LoVo (cell line): Measurements from ENCODE around the gene SETD5.
"Not testable (repeated sequence)": the region's sequence is repeated elsewhere in the genome, so short reads cannot be mapped to it uniquely, and the experiment has no call there.

Experiments
- DNase-seq: peaks from one replicate; pipeline ENCODE4 v3.0.0-alpha.2; 2016; ENCODE audit warnings: low spot score

SETD5 gene

GRCh38 chr3:9455596-9456131 is 58.2 kb downstream of the SETD5 start:
- DNase-seq, result no peak

- no peak for DNase-seq
These were observed 70.0 kb downstream of the SETD5 start for GRCh38 chr3:9467451-9467850.

- no peak for DNase-seq
These were observed 71.0 kb downstream of the SETD5 start for GRCh38 chr3:9468460-9468859.

GRCh38 chr3:9469986-9470385 is 72.6 kb downstream of the SETD5 start:
- DNase-seq, result no peak

- no peak for DNase-seq
These were observed 76.2 kb downstream of the SETD5 start for GRCh38 chr3:9473496-9474065.

GRCh38 chr3:9474482-9474881 is 77.1 kb downstream of the SETD5 start:
- DNase-seq, result no peak

- no peak for DNase-seq
These were observed 79.5 kb downstream of the SETD5 start for GRCh38 chr3:9476935-9477334.

- DNase-seq, result no peak
These were observed 82.8 kb downstream of the SETD5 start for GRCh38 chr3:9480265-9480664.

- no peak for DNase-seq
These were observed 87.8 kb downstream of the SETD5 start for GRCh38 chr3:9485248-9485647.

GRCh38 chr3:9491506-9491905 is 94.1 kb downstream of the SETD5 start:
- DNase-seq, result no peak

GRCh38 chr3:9494036-9494435 is 96.6 kb downstream of the SETD5 start:
- not testable (repeated sequence) for DNase-seq

GRCh38 chr3:9496893-9497292 is 99.5 kb downstream of the SETD5 start:
- DNase-seq, result no peak

GRCh38 chr3:9497821-9498565 is 100.6 kb downstream of the SETD5 start:
- DNase-seq, result peak; percentile 28

GRCh38 chr3:9498781-9499180 is 101.4 kb downstream of the SETD5 start:
- no peak for DNase-seq

GRCh38 chr3:9499455-9500107 is 102.2 kb downstream of the SETD5 start:
- no peak for DNase-seq

GRCh38 chr3:9500108-9501050 is 103.0 kb downstream of the SETD5 start:
- DNase-seq, result no peak

GRCh38 chr3:9501226-9501625 is 103.8 kb downstream of the SETD5 start:
- DNase-seq, result no peak

- DNase-seq, result peak; percentile 49
These were observed 105.9 kb downstream of the SETD5 start for GRCh38 chr3:9503283-9503682.

GRCh38 chr3:9507586-9508578 is 110.5 kb downstream of the SETD5 start:
- no peak for DNase-seq

GRCh38 chr3:9508781-9509180 is 111.4 kb downstream of the SETD5 start:
- no peak for DNase-seq
